Hypothalamus (tissue), 51 donors: ENCODE results near the gene KRT8.
"Not testable (repeated sequence)": the region's sequence is repeated elsewhere in the genome, so short reads cannot be mapped to it uniquely, and the experiment has no call there.

ENCODE experiments used
- DNase-seq, 51 donors: peaks; one replicate each; lab custom pipeline; 2025; lab: John Stamatoyannopoulos, UW

The KRT8 gene

GRCh38 chr12:52856077-52856476 is 48.8 kb downstream of the KRT8 start:
- not testable (repeated sequence) for DNase-seq

DNA sequence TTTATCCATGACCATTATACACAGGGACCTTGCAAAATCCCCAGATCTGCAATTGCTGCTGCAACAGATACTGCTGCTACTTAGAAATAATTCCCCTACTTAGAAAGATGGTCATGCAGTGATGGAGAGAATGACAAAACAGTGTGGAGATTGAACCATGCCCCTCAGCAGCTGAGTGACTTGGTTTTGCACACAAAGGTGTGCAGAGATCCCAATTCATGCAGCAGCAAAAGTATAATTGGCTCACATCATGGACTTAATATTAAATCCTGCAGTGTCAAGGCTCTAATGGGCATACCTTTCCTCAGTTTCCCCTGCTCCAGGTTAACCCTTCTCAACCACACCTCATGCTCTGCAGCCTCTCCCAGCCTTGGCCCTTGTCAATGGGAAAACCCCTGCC is 53.1 kb downstream of the KRT8 start:
- no peak for DNase-seq

DNA sequence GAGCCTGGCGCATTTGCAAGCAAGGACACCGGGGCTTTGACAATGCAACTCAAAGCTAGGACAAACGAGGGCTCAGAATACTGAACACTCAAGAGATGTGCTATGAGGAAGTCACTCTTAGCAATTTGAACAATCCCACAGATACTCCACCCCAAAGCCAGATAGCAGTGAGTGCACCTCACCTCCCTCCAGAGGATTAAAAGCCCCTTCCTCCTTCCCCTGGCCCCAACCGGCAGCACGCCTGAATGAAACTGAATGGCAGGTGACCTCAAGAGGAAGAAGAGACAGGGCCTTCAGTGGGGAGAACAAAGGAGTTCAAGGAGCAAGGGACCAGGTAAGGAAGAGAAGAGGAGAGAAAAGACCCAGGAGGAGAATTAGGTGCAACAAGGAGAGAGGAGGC is 54.2 kb downstream of the KRT8 start:
- no peak for DNase-seq

GRCh38 chr12:52849511-52849910 is 55.4 kb downstream of the KRT8 start:
- no peak for DNase-seq

DNA sequence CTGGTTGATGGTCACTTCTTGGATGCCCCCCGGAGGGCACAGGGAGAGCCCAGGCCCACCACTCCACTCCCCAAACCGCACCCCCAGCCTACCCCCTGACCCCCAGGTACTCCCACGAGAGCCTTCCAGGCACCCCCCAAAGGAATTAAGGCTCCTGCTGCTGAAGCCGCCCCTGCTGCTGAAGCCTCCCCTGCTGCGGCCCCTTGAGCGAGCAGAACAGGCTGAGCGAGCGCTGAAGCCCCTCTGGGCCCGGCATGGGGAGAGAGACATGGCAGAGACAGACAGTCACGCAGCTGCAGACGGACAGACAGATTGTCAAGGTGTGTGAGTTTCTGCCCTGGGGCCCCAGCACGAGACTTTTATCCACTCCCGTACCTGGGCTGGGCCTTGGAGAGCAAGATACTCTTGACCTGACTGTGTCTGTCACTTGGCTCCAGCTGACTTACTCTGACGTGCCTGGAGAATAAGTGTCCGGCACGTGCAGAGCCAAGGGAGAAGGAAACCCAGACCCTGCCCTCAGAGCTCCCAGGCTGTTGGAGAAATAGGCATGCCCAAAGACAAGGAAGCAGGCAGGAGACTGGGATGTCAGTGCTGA is 56.1 kb downstream of the KRT8 start, which contains the start of gene KRT78:
KRT78 (minus strand) TSS at position 334 of the 595 bp plus-strand sequence; CDS start at position 270, 64 bp downstream.
- no peak for DNase-seq

DNA sequence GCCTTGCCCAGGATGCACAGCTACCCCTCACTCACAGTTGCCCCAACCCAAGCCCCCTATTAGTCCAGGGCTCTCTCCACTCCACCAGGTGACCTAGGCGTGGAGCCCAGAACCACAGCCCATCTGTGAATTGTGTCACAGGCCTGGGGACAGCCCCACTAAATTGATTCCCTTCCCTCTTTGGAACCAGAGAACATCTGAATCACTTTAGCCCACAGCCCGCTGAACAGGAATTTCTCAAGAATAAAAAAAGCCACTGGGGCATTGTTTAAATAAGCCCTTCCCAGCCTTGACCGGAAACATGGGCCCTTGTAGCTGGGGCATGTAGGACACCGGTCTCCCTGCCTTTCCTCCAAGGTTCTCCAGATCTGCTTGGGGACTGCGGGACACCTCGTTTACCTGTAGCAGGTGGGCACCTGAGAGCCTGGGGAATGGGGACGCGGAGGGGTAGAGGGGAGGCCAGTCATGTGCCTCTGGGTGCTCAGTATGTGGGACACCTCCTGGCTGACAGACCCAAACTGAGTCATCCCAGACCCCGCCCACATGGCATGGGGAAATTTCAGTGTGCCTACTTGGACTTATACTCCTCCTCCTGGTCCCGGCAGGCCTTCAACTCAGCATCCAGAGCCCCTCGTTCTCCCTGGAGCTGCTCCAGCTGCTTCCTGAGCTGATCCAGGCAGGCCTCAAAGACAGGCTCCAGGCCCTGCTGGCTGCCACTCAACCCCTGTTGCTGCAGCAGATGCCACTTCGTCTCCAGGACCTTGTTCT is 57.4 kb downstream of the KRT8 start:
- DNase-seq, result no peak
